Bronchial smooth muscle cell (primary cell): ENCODE data around the gene RRP1. TPM values are rescaled to one million over a fixed set of nuclear protein-coding genes. Genes with fewer than 3 reads are reported as not detected.

Experiments used
- total RNA-seq: library from RNA; depleted of rRNA; stranded (reverse); fragments of >200 nt; gene quantifications from 2 replicates; pipeline ENCODE4 v1.2.1, GENCODE V29; 2014

Gene RRP1
- total RNA-seq, result 12.3 and 13.4 TPM in 2 replicates

GRCh38 chr21:43789276-43790009, at the start of gene RRP1:
TSS of gene RRP1 (plus strand) at chr21:43789577. CDS start at chr21:43789630, 53 bp downstream.

GRCh38 chr21:43775795-43776430, 13.5 kb upstream of the RRP1 start, which contains the start of gene CSTB:
TSS of gene CSTB (minus strand) at chr21:43776308. CDS start at chr21:43776269, 39 bp downstream.

Other genes with a start within 250 kb of the RRP1 start
- gene HSF2BP, start 130.1 kb upstream of the RRP1 start, total RNA-seq, result 0.77 and 1.6 TPM in 2 replicates
- 10.5 and 11.8 TPM in 2 replicates for gene RRP1B, start 130.0 kb upstream of the RRP1 start, total RNA-seq
- gene PDXK, start 70.4 kb upstream of the RRP1 start, total RNA-seq, result 115 and 132 TPM in 2 replicates
- gene CSTB, start 13.3 kb upstream of the RRP1 start, total RNA-seq, result 19.9 and 21.6 TPM in 2 replicates
- 21.4 and 38.6 TPM in 2 replicates for gene AGPAT3, start 75.6 kb downstream of the RRP1 start, total RNA-seq
- 9.9 and 12.1 TPM in 2 replicates for gene TRAPPC10, start 222.7 kb downstream of the RRP1 start, total RNA-seq